CD8-positive, alpha-beta memory T cell (primary cell): ENCODE measurements around the gene CARNS1. TPM values are rescaled to one million over a fixed set of nuclear protein-coding genes. Genes with fewer than 3 reads are reported as not detected.
A peak's percentile ranks its signal among the peaks of the same experiment; 100 is the strongest.

Experiments used
- CTCF ChIA-PET: fragments of 350-600 bp; sonication (Branson Sonifier 250); formaldehyde crosslinking; loops from one replicate; lab custom pipeline; 2021; ENCODE audit warnings: antibody characterized with exemption; lab: Charles Lee
- POLR2A ChIA-PET: fragments of 350-600 bp; sonication (Branson Sonifier 250); formaldehyde crosslinking; loops from one replicate; lab custom pipeline; 2021; ENCODE audit warnings: antibody characterized with exemption; lab: Charles Lee
- DNase-seq, 5 donors: peaks; one replicate each; pipeline versions ENCODE4 v3.0.0 to v3.0.0-alpha.2; 2020 to 2022; ENCODE audit warnings: mixed read lengths in 1 of 5
- H3K27ac ChIP-seq: one replicate; pipeline ENCODE4 v1.7.0; 2013; ENCODE audit warnings: low read depth, mild to moderate bottlenecking, low read length, moderate library complexity
- H3K27me3 ChIP-seq: 2 replicates; pipeline ENCODE4 v1.7.0; 2013; ENCODE audit warnings: low read length, mild to moderate bottlenecking; ENCODE audit not compliant: insufficient read depth, poor library complexity, severe bottlenecking
- H3K36me3 ChIP-seq: 2 replicates; pipeline ENCODE4 v1.7.0; 2013; ENCODE audit warnings: mild to moderate bottlenecking, low read length, moderate library complexity; ENCODE audit not compliant: insufficient read depth
- H3K4me1 ChIP-seq: 2 replicates; pipeline ENCODE4 v1.7.0; 2013; ENCODE audit warnings: mild to moderate bottlenecking, low read length, moderate library complexity; ENCODE audit not compliant: insufficient read depth
- H3K4me3 ChIP-seq: 2 replicates; pipeline ENCODE4 v1.7.0; 2013; ENCODE audit warnings: mild to moderate bottlenecking, low read length
- H3K9me3 ChIP-seq: 2 replicates; pipeline ENCODE4 v1.7.0; 2013; ENCODE audit warnings: mild to moderate bottlenecking, low read length
- H3K27ac Mint-ChIP-seq, 8 donors: one replicate each; pipeline ENCODE4 v1.8.0; 2020 to 2021; ENCODE audit warnings: mixed read lengths in 8 of 8, mild to moderate bottlenecking in 6 of 8, inconsistent platforms in 3 of 8, moderate library complexity in 3 of 8
- H3K27me3 Mint-ChIP-seq, 2 donors: one replicate each; pipeline ENCODE4 v1.8.0; 2020 to 2021; ENCODE audit warnings: mixed read lengths in 2 of 2, mild to moderate bottlenecking in 1 of 2, moderate library complexity in 1 of 2
- H3K36me3 Mint-ChIP-seq, 3 donors: one replicate each; pipeline ENCODE4 v1.8.0; 2020 to 2021; ENCODE audit warnings: mixed read lengths in 3 of 3, inconsistent platforms in 1 of 3, mild to moderate bottlenecking in 1 of 3
- H3K4me1 Mint-ChIP-seq, 3 donors: one replicate each; pipeline ENCODE4 v1.8.0; 2020 to 2021; ENCODE audit warnings: mixed read lengths in 3 of 3, inconsistent platforms in 1 of 3, mild to moderate bottlenecking in 1 of 3
- H3K4me3 Mint-ChIP-seq, 7 donors: one replicate each; pipeline ENCODE4 v1.8.0; 2020 to 2021; ENCODE audit warnings: mixed read lengths in 7 of 7, mild to moderate bottlenecking in 6 of 7, moderate library complexity in 4 of 7, inconsistent platforms in 2 of 7
- H3K9me3 Mint-ChIP-seq, 5 donors: one replicate each; pipeline ENCODE4 v1.8.0; 2020 to 2022; ENCODE audit warnings: mixed read lengths in 5 of 5, mild to moderate bottlenecking in 3 of 5, moderate library complexity in 2 of 5, inconsistent platforms in 1 of 5
- polyA plus RNA-seq: library from polyadenylated mRNA; unstranded; fragments of 300-500 nt; fragmentation: Illumina TruSeq; gene quantifications from one replicate; pipeline ENCODE4 v1.2.3, GENCODE V29; 2021
- total RNA-seq, 2 experiments: library from RNA; stranded (reverse); gene quantifications; one replicate each; pipeline ENCODE4 v1.2.3, GENCODE V29; 2021

The CARNS1 gene
- total and polyA plus RNA-seq, 3 experiments from 2014 or later, result 1.8 to 2.7 (median 2.0) TPM

- DNase-seq, result no peak
- Histone ChIP-seq H3K27me3 (peaks cover 5% of the 10 kb centered on the region), H3K36me3 (no peaks in the 10 kb centered on the region), H3K4me1 (peaks cover 23% of the 10 kb centered on the region), H3K4me3 (no peak overlapping the region), H3K9me3 (no peaks in the 10 kb centered on the region), H3K27ac (no peak overlapping the region)
- H3K27ac Mint-ChIP-seq, result peak overlapping the region in 1 of 8 donors; percentile 69
- CTCF ChIA-PET, result interaction anchor here (1.2 to 25.1 kb wide), 6 partner anchors 9 to 125 kb away, joined by 4 to 860 read pairs (median 30); partner anchors contain the start of genes AIP, CLCF1, POLD4 and PPP1CA
- peaks cover 0 to 3% of the 10 kb centered on the region in 2 donors for H3K27me3 Mint-ChIP-seq
- POLR2A ChIA-PET, result interaction anchor here (1.1 kb wide), 1 partner anchor 25 kb away, joined by 3 read pairs; no protein-coding TSS in a partner anchor
- no peaks in the 10 kb centered on the region for H3K36me3 Mint-ChIP-seq
- no peak overlapping the region for H3K4me3 Mint-ChIP-seq
- H3K9me3 Mint-ChIP-seq, result no peaks in the 10 kb centered on the region
- H3K4me1 Mint-ChIP-seq, result peaks cover 20 to 29% (median 25%) of the 10 kb centered on the region in 3 donors
Observed at GRCh38 chr11:67387069-67387468, 28.4 kb upstream of the CARNS1 start.

GRCh38 chr11:67387518-67387917 is 28.0 kb upstream of the CARNS1 start:
- peak overlapping the region in 1 of 7 donors; percentile 22 for H3K4me3 Mint-ChIP-seq
- CTCF ChIA-PET, result interaction anchor here (1.2 to 25.1 kb wide), 4 partner anchors 9 to 125 kb away, joined by 4 to 860 read pairs (median 60); partner anchors contain the start of genes CLCF1 and POLD4
- H3K27me3 ChIP-seq, result peaks cover 5% of the 10 kb centered on the region
- POLR2A ChIA-PET, result no interaction called here
- H3K4me1 Mint-ChIP-seq, result peaks cover 21 to 29% (median 25%) of the 10 kb centered on the region in 3 donors
- H3K9me3 ChIP-seq, result no peaks in the 10 kb centered on the region
- H3K4me3 ChIP-seq, result no peak overlapping the region
- DNase-seq, result no peak
- no peaks in the 10 kb centered on the region for H3K36me3 ChIP-seq
- no peaks in the 10 kb centered on the region for H3K9me3 Mint-ChIP-seq
- peaks cover 0 to 2% of the 10 kb centered on the region in 2 donors for H3K27me3 Mint-ChIP-seq
- peaks cover 21% of the 10 kb centered on the region for H3K4me1 ChIP-seq
- H3K27ac ChIP-seq, result no peak overlapping the region
- peak overlapping the region in 2 of 8 donors; percentile 69 to 80 for H3K27ac Mint-ChIP-seq
- H3K36me3 Mint-ChIP-seq, result no peaks in the 10 kb centered on the region

- peaks cover 21% of the 10 kb centered on the region for H3K4me1 ChIP-seq
- peak in 2 of 5 donors; percentile 46 to 50 for DNase-seq
- Mint-ChIP-seq H3K4me1 (peaks cover 27 to 42% (median 36%) of the 10 kb centered on the region in 3 donors), H3K4me3 (peak overlapping the region; percentile 70 to 90 (median 77)), H3K36me3 (peaks cover 0 to 9% (median 0%) of the 10 kb centered on the region in 3 donors), H3K9me3 (no peaks in the 10 kb centered on the region), H3K27ac (peak overlapping the region; percentile 40 to 88 (median 84)), H3K27me3 (peaks cover 0 to 2% of the 10 kb centered on the region in 2 donors)
- H3K9me3 ChIP-seq, result no peaks in the 10 kb centered on the region
- H3K27ac ChIP-seq, result no peak overlapping the region
- POLR2A ChIA-PET, result interaction anchor here (0.7 kb wide), 1 partner anchor 318 kb away, joined by 3 read pairs; no protein-coding TSS in a partner anchor
- H3K4me3 ChIP-seq, result no peak overlapping the region
- CTCF ChIA-PET, result interaction anchor here (0.6 to 25.1 kb wide), 10 partner anchors 12 to 123 kb away, joined by 3 to 860 read pairs (median 4); partner anchors contain the start of genes AIP, PITPNM1, POLD4 and PPP1CA
- peaks cover 5% of the 10 kb centered on the region for H3K27me3 ChIP-seq
- H3K36me3 ChIP-seq, result no peaks in the 10 kb centered on the region
Observed at GRCh38 chr11:67389477-67389876, 26.0 kb upstream of the CARNS1 start.

- peak overlapping the region; percentile 71 to 90 (median 88) for H3K27ac Mint-ChIP-seq
- no peaks in the 10 kb centered on the region for H3K9me3 Mint-ChIP-seq
- no peak for DNase-seq
- H3K27me3 Mint-ChIP-seq, result no peaks in the 10 kb centered on the region
- H3K4me3 ChIP-seq, result peak overlapping the region; percentile 96
- CTCF ChIA-PET, result interaction anchor here (0.9 to 25.1 kb wide), 9 partner anchors 10 to 905 kb away, joined by 3 to 860 read pairs (median 6); partner anchors contain the start of genes CORO1B, PITPNM1, POLD4 and PPP1CA
- peaks cover 21% of the 10 kb centered on the region for H3K4me1 ChIP-seq
- no peaks in the 10 kb centered on the region for H3K9me3 ChIP-seq
- H3K36me3 Mint-ChIP-seq, result peaks cover 0 to 13% (median 0%) of the 10 kb centered on the region in 3 donors
- peak overlapping the region; percentile 83 for H3K27ac ChIP-seq
- H3K4me1 Mint-ChIP-seq, result peaks cover 27 to 42% (median 36%) of the 10 kb centered on the region in 3 donors
- POLR2A ChIA-PET, result interaction anchor here (0.5 to 3.2 kb wide), 15 partner anchors 8 to 210 kb away, joined by 3 to 38 read pairs (median 7); partner anchors contain the start of genes AIP, POLD4, PPP1CA and PTPRCAP
- no peaks in the 10 kb centered on the region for H3K36me3 ChIP-seq
- H3K27me3 ChIP-seq, result no peaks in the 10 kb centered on the region
- peak overlapping the region; percentile 86 to 94 (median 87) for H3K4me3 Mint-ChIP-seq
Observed at GRCh38 chr11:67390947-67391303, 24.6 kb upstream of the CARNS1 start.

GRCh38 chr11:67391304-67392182 is 23.9 kb upstream of the CARNS1 start, which contains the start of gene RAD9A:
TSS of gene RAD9A (plus strand) at chr11:67391986. CDS start at chr11:67392045, 59 bp downstream.
- H3K9me3 ChIP-seq, result no peaks in the 10 kb centered on the region
- H3K4me3 ChIP-seq, result peak within 1 kb of the TSS; percentile 96
- Mint-ChIP-seq H3K9me3 (no peaks in the 10 kb centered on the region), H3K4me3 (peak within 1 kb of the TSS; percentile 86 to 94 (median 87)), H3K27ac (peak within 1 kb of the TSS; percentile 80 to 96 (median 88)), H3K27me3 (no peaks in the 10 kb centered on the region), H3K36me3 (peaks cover 0 to 18% (median 0%) of the 10 kb centered on the region in 3 donors), H3K4me1 (peaks cover 30 to 48% (median 36%) of the 10 kb centered on the region in 3 donors)
- H3K36me3 ChIP-seq, result no peaks in the 10 kb centered on the region
- H3K27me3 ChIP-seq, result no peaks in the 10 kb centered on the region
- CTCF ChIA-PET, result interaction anchor here (1.0 to 25.1 kb wide), 13 partner anchors 10 to 906 kb away, joined by 3 to 860 read pairs (median 5); partner anchors contain the start of genes CORO1B, PITPNM1, POLD4 and PPP1CA
- POLR2A ChIA-PET, result interaction anchor here (0.5 to 3.2 kb wide), 21 partner anchors 9 to 211 kb away, joined by 3 to 38 read pairs (median 6); partner anchors contain the start of genes AIP, CLCF1, CORO1B and POLD4
- peak; percentile 88 to 96 (median 94) for DNase-seq
- H3K4me1 ChIP-seq, result peaks cover 25% of the 10 kb centered on the region
- peak within 1 kb of the TSS; percentile 83 for H3K27ac ChIP-seq

GRCh38 chr11:67392183-67392715 is 23.2 kb upstream of the CARNS1 start:
- peaks cover 34 to 54% (median 43%) of the 10 kb centered on the region in 3 donors for H3K4me1 Mint-ChIP-seq
- H3K4me3 Mint-ChIP-seq, result peak overlapping the region; percentile 86 to 94 (median 87)
- peak overlapping the region; percentile 83 for H3K27ac ChIP-seq
- no peaks in the 10 kb centered on the region for H3K9me3 ChIP-seq
- peak overlapping the region; percentile 96 for H3K4me3 ChIP-seq
- no peaks in the 10 kb centered on the region for H3K9me3 Mint-ChIP-seq
- peaks cover under 1% of the 10 kb centered on the region for H3K36me3 ChIP-seq
- CTCF ChIA-PET, result interaction anchor here (1.0 to 25.1 kb wide), 12 partner anchors 11 to 113 kb away, joined by 3 to 860 read pairs (median 6); partner anchors contain the start of genes CORO1B, PITPNM1, POLD4 and PPP1CA
- H3K27me3 Mint-ChIP-seq, result no peaks in the 10 kb centered on the region
- H3K27ac Mint-ChIP-seq, result peak overlapping the region; percentile 50 to 96 (median 84)
- POLR2A ChIA-PET, result interaction anchor here (0.6 to 3.2 kb wide), 21 partner anchors 9 to 152 kb away, joined by 3 to 38 read pairs (median 6); partner anchors contain the start of genes AIP, CLCF1, CORO1B and POLD4
- peaks cover 32% of the 10 kb centered on the region for H3K4me1 ChIP-seq
- peaks cover 2 to 23% (median 4%) of the 10 kb centered on the region in 3 donors for H3K36me3 Mint-ChIP-seq
- no peaks in the 10 kb centered on the region for H3K27me3 ChIP-seq
- DNase-seq, result no peak

GRCh38 chr11:67393437-67393836 is 22.0 kb upstream of the CARNS1 start:
- H3K36me3 Mint-ChIP-seq, result peaks cover 2 to 35% (median 4%) of the 10 kb centered on the region in 3 donors
- H3K4me3 Mint-ChIP-seq, result peak overlapping the region in 6 of 7 donors; percentile 57 to 86 (median 74)
- Histone ChIP-seq H3K27me3 (no peaks in the 10 kb centered on the region), H3K36me3 (peaks cover 12% of the 10 kb centered on the region), H3K9me3 (no peaks in the 10 kb centered on the region), H3K4me1 (peaks cover 40% of the 10 kb centered on the region), H3K27ac (no peak overlapping the region), H3K4me3 (no peak overlapping the region)
- no peak for DNase-seq
- H3K27me3 Mint-ChIP-seq, result no peaks in the 10 kb centered on the region
- POLR2A ChIA-PET, result interaction anchor here (0.6 to 3.1 kb wide), 3 partner anchors 10 to 48 kb away, joined by 3 to 25 read pairs (median 4); partner anchors contain the start of genes POLD4 and TBC1D10C
- peak overlapping the region in 3 of 8 donors; percentile 56 to 75 (median 66) for H3K27ac Mint-ChIP-seq
- H3K4me1 Mint-ChIP-seq, result peaks cover 43 to 66% (median 49%) of the 10 kb centered on the region in 3 donors
- no peaks in the 10 kb centered on the region for H3K9me3 Mint-ChIP-seq
- CTCF ChIA-PET, result interaction anchor here (2.6 to 25.1 kb wide), 2 partner anchors 9 to 35 kb away, joined by 35 to 860 read pairs; partner anchors contain the start of genes POLD4, PPP1CA and TBC1D10C
